AG04449 (cell line): ENCODE data around the gene FOSL2.

Source experiments
- CTCF ChIA-PET: fragments of 350-600 bp; formaldehyde crosslinking; extraction: SDS; loops from one replicate; lab custom pipeline; 2021; ENCODE audit warnings: antibody characterized with exemption; lab: Yijun Ruan, JAX
- POLR2A ChIA-PET: fragments of 400-600, 350-600 bp; formaldehyde crosslinking; extraction: SDS; loops from one replicate; lab custom pipeline; 2020; ENCODE audit warnings: antibody characterized with exemption, inconsistent platforms; lab: Yijun Ruan, JAX
- DNase-seq: peaks from one replicate; pipeline ENCODE4 v3.0.0-alpha.2; 2010; ENCODE audit warnings: low read depth, low spot score
- H3K4me3 ChIP-seq: 2 replicates; pipeline ENCODE4 v1.5.1; 2011; ENCODE audit warnings: low read depth, mild to moderate bottlenecking, control low read depth, low read length
- CTCF ChIP-seq: IDR thresholded peaks from one replicate; pipeline ENCODE4 v1.5.1; 2011; ENCODE audit warnings: mild to moderate bottlenecking, moderate library complexity, low read length, control low read depth, inconsistent platforms; ENCODE audit not compliant: insufficient read depth; ENCODE audit errors: missing control alignments

FOSL2 gene

DNA sequence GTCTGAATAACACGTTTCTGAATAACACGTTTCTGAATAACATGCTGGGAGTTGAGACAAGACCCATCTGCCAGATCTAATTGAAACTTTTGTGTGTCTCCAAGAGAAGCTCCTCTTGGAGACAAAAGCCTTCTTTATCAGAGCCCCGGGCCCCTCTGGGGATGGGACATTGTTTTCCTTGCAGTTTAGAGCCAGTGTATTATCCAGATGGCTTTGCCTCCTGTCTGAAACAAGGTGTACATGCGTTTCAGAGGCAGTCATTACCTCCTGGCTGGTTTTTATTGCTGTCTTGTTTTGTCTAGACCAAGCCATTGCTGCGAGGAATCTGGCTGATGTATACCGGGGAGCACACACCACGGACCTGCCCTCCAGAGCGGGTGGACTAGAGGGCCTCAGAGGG, 7.8 kb downstream of the FOSL2 start:
- no peak overlapping the region for H3K4me3 ChIP-seq
- TF ChIP-seq CTCF: no peak
- DNase-seq: no peak
- POLR2A ChIA-PET: no interaction called here
- CTCF ChIA-PET: interaction anchor here (0.7 to 4.5 kb wide), 2 partner anchors 13 to 17 kb away, joined by 3 to 24 read pairs; no protein-coding TSS in a partner anchor

DNA sequence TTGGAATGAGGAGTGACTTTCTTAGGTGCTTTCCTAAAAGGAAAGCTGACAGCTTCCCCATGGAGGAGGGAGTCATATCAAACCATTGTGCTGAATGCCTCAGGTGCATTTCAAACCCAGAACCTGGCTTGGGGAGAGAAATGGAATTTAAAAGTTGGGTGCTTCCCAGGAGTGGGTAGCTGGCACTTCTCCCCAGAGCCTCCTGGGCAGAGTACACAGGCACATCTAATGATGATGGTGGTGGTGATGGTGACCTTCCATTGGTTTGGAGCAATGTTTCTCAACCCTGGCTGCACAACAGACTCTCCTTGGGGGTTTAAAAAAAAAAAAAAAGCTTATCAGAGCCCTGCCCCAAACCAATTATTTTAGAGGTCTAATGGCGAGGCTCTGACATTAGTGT, 8.3 kb downstream of the FOSL2 start:
- CTCF ChIA-PET: interaction anchor here (0.6 to 4.5 kb wide), 5 partner anchors 12 to 718 kb away, joined by 3 to 24 read pairs (median 3); no protein-coding TSS in a partner anchor
- POLR2A ChIA-PET: interaction anchor here (0.5 kb wide), 1 partner anchor 469 kb away, joined by 3 read pairs; the partner anchor contains the start of gene TRMT61B
- no peak overlapping the region for H3K4me3 ChIP-seq
- no peak for DNase-seq
- TF ChIP-seq CTCF: no peak

- TF ChIP-seq CTCF: no peak
- POLR2A ChIA-PET: interaction anchor here (0.5 kb wide), 1 partner anchor 469 kb away, joined by 3 read pairs; the partner anchor contains the start of gene TRMT61B
- no peak for DNase-seq
- CTCF ChIA-PET: interaction anchor here (0.6 to 4.5 kb wide), 5 partner anchors 12 to 718 kb away, joined by 3 to 24 read pairs (median 3); no protein-coding TSS in a partner anchor
- H3K4me3 ChIP-seq: no peak overlapping the region; the same call in 1 of the 2 replicates
These were observed 8.8 kb downstream of the FOSL2 start for GRCh38 chr2:28401411-28401810.

DNA sequence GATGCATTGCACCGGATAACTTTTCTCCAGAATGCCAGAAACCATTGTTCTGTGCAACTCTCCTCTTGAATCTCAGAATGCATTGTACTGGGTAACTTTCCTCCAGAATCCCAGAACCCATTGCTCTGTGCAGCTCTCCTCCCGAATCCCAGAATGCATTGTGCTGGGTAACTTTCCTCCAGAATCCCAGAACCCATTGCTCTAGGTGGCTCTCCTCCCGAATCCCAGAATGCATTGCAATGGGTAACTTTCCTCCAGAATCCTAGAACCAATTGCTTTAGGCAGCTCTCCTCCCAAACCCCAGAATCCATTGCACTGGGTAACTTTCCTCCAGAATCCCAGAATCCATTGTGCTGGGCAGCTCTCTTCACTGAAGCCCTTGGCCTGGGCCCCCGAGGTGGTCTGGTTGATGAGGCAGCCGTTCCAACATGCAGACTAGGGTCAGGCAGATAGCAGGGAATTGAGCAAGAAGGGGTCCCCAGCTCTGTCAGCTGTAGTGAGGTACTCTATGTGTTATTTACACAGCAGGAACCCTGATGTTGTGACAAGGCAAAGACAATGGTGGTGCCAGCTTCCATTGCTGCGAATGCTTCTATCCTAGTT, 9.4 kb downstream of the FOSL2 start:
- no peak overlapping the region for H3K4me3 ChIP-seq
- TF ChIP-seq CTCF: no peak
- ChIA-PET POLR2A (no interaction called here), CTCF (interaction anchor here (1.3 to 4.5 kb wide), 4 partner anchors 11 to 719 kb away, joined by 6 to 24 read pairs (median 14); no protein-coding TSS in a partner anchor)
- no peak for DNase-seq

DNA sequence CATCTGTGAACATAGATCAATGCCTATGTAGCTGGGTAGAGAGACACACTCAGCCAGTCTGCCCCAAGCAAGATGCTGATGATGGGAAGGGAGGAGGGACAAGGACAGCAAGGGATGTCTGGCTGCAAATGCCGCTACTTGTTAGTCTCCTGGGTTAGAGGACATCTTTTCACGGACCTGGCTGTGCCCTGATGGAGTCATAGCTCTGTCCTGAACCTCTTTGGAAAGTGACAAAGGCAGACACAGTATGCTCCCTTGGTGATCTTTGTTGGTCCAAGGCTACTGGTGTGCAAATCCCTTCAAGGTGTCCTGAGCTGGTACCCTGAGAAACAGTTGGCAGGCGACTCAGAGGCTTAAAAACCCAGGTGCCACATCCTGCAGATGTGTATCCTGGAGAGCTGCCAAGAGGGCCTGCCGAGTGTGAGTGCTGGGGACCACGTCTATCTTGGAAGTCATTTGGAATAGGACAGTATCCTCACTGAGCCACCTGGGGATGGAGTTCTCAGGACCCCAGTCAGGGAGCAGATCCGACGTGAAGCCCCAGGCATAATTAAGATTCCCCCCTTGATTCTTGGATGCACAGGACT, 10.8 kb downstream of the FOSL2 start:
- POLR2A ChIA-PET: no interaction called here
- no peak for TF ChIP-seq CTCF
- CTCF ChIA-PET: interaction anchor here (0.8 to 4.5 kb wide), 6 partner anchors 9 to 720 kb away, joined by 3 to 24 read pairs (median 4); no protein-coding TSS in a partner anchor
- no peak overlapping the region for H3K4me3 ChIP-seq
- no peak for DNase-seq

DNA sequence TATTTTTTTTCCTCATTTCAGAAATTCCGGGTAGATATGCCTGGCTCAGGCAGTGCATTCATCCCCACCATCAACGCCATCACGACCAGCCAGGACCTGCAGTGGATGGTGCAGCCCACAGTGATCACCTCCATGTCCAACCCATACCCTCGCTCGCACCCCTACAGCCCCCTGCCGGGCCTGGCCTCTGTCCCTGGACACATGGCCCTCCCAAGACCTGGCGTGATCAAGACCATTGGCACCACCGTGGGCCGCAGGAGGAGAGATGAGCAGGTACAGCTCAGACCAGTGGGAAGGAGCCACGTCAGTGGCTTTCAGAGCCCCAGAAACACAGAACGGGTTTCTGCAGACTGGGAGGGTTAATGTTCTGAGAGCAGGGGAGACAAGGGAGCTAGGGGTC, 11.4 kb downstream of the FOSL2 start:
- no peak for TF ChIP-seq CTCF
- CTCF ChIA-PET: interaction anchor here (1.1 to 4.5 kb wide), 4 partner anchors 9 to 721 kb away, joined by 3 to 24 read pairs (median 12); no protein-coding TSS in a partner anchor
- POLR2A ChIA-PET: no interaction called here
- no peak for DNase-seq
- no peak overlapping the region for H3K4me3 ChIP-seq
